Kidney epithelial cell (primary cell): ENCODE results near the gene SGTB. TPM values are rescaled to one million over a fixed set of nuclear protein-coding genes. Genes with fewer than 3 reads are reported as not detected.

Source experiments
- DNase-seq: peaks from one replicate; pipeline ENCODE4 v3.0.0-alpha.2; 2010; ENCODE audit warnings: low read depth
- H3K27me3 ChIP-seq: 2 replicates; pipeline ENCODE4 v1.6.0; 2011; ENCODE audit warnings: low read length; ENCODE audit not compliant: control insufficient read depth, insufficient read depth
- H3K36me3 ChIP-seq: 2 replicates; pipeline ENCODE4 v1.5.1; 2011; ENCODE audit warnings: low read length; ENCODE audit not compliant: control insufficient read depth, insufficient read depth
- H3K4me3 ChIP-seq: 2 replicates; pipeline ENCODE4 v1.5.1; 2011; ENCODE audit warnings: low read depth, mild to moderate bottlenecking, control low read depth, low read length
- CTCF ChIP-seq: IDR thresholded peaks from 2 replicates; pipeline ENCODE4 v1.5.1; 2011; ENCODE audit warnings: mild to moderate bottlenecking, moderate library complexity, low read length, control low read depth, inconsistent platforms; ENCODE audit not compliant: insufficient read depth, poor library complexity, severe bottlenecking
- total RNA-seq: library from RNA; depleted of rRNA; stranded (reverse); fragments of >200 nt; gene quantifications from 2 replicates; pipeline ENCODE4 v1.2.3, GENCODE V29; 2015

Gene SGTB
- total RNA-seq, 1 donor from 2014 or later, result 12.4 TPM

GRCh38 chr5:65674749-65675148 lies 47.2 kb downstream of the SGTB start:
- Histone ChIP-seq H3K27me3 (no peaks in the 10 kb centered on the region), H3K4me3 (no peak overlapping the region), H3K36me3 (no peaks in the 10 kb centered on the region)
- no peak for TF ChIP-seq CTCF
- no peak for DNase-seq

- no peaks in the 10 kb centered on the region for H3K36me3 ChIP-seq
- H3K4me3 ChIP-seq, result no peak overlapping the region
- no peak for DNase-seq
- H3K27me3 ChIP-seq, result no peaks in the 10 kb centered on the region
- no peak for TF ChIP-seq CTCF
Measured at GRCh38 chr5:65672796-65673195, 49.1 kb downstream of the SGTB start.

- no peak overlapping the region for H3K4me3 ChIP-seq
- no peak for TF ChIP-seq CTCF
- H3K36me3 ChIP-seq, result peaks cover 1% of the 10 kb centered on the region
- no peaks in the 10 kb centered on the region for H3K27me3 ChIP-seq
- no peak for DNase-seq
Measured at GRCh38 chr5:65668696-65669095, 53.2 kb downstream of the SGTB start.

GRCh38 chr5:65663804-65664521 lies 57.9 kb downstream of the SGTB start:
- no peak overlapping the region for H3K4me3 ChIP-seq
- H3K27me3 ChIP-seq, result no peaks in the 10 kb centered on the region
- no peak for DNase-seq
- TF ChIP-seq CTCF, result peak; percentile 45
- peaks cover 1% of the 10 kb centered on the region for H3K36me3 ChIP-seq

- DNase-seq, result no peak
- Histone ChIP-seq H3K36me3 (no peaks in the 10 kb centered on the region), H3K4me3 (no peak overlapping the region), H3K27me3 (no peaks in the 10 kb centered on the region)
- TF ChIP-seq CTCF, result no peak
Measured at GRCh38 chr5:65654713-65655112, 67.2 kb downstream of the SGTB start.

- TF ChIP-seq CTCF, result no peak
- no peak for DNase-seq
- Histone ChIP-seq H3K36me3 (no peaks in the 10 kb centered on the region), H3K27me3 (no peaks in the 10 kb centered on the region), H3K4me3 (no peak overlapping the region)
Measured at GRCh38 chr5:65651144-65651543, 70.8 kb downstream of the SGTB start.
